AML-193 (cell line): ENCODE measurements around the gene UMODL1.

ENCODE experiments used
- DNase-seq, 2 experiments: peaks; one replicate each; lab custom pipeline; 2025; lab: John Stamatoyannopoulos, UW

The UMODL1 gene

GRCh38 chr21:42129300-42130266, 58.5 kb downstream of the UMODL1 start:
- no peak for DNase-seq

GRCh38 chr21:42130441-42130840, 59.3 kb downstream of the UMODL1 start:
- no peak for DNase-seq

DNA sequence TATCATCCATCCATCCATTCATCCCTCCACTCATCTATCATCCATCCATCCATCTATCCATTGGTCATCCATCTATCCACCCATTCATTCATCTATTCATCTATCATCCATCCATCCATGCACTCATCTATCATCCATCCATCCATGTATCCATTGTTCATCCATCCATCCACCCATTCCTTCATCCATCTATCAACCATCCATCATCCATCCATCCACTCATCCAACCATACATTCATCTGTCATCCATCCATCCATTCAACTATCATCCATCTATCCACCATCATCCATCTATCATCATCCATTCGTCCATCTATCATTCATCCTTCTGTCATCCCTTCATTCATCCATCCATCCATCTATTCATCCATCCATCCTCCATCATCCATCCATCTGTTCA, 61.1 kb downstream of the UMODL1 start:
- DNase-seq: no peak

- no peak for DNase-seq
These were observed 62.0 kb downstream of the UMODL1 start for GRCh38 chr21:42133131-42133530.

GRCh38 chr21:42135386-42136052, 64.4 kb downstream of the UMODL1 start:
- no peak for DNase-seq

DNA sequence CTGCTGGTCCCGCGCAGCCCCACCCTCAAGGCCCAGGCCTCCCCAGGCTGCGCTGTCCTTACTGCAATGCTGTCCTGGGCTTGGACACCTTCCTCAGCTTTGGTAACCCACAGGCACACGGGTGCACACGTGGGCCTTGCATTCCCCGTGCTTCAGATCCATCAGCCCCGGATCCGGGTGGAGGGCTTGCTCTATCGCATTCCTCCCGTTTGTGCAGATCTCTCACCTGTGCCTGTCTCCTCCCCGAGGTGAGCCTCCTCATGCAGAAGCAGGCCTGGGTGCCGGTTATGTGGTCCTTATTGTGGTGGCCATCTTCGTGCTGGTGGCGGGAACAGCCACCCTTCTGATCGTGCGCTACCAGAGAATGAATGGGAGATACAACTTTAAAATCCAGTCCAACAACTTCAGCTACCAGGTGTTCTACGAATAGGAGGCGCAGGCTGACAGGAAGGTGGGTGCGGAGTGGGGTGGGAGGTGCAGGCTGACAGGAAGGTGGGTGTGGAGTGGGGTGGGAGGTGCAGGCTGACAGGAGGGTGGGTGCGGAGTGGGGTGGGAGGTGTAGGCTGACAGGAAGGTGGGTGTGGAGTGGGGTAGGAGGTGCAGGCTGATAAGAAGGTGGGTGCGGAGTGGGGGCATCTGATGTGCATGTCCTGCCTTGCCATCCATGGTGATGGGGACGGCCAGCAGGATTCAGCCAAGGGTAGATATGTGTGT, 66.2 kb downstream of the UMODL1 start:
- no peak for DNase-seq

DNA sequence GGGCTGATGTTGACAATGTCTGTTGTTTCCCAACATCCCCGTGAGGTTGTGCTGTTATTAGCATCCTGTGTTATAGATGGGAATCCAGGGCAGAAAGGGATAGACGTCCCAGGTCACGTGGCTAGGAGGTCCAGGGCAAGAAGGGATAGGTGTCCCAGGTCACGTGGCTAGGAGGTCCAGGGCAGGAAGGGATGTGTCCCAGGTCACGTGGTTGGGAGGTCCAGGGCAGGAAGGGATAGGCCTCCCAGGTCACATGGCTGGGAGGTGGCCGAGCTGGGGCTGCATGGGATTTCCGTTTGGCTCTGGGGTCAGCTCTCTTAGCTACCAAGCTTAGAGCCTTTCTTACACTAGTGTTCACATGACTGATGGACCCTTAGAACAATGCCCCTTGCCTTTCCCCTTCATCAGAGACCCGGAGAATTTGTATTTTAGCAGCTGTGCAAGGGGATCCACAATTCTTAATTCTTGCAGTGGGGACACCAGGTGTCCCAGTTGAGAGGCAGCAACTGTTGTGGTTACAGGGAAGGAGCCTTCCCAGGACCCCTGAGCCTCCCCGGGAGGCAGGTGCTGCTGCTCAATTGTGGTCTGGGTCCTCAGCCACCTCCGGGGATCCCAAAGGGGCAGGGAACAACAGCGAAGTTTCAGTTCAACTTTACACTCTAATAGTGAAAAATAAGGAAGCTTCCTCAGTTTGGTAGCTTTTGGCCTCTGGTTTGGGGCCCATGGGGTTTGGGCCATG, 69.2 kb downstream of the UMODL1 start:
- no peak for DNase-seq

- DNase-seq: no peak
These were observed 70.5 kb downstream of the UMODL1 start for GRCh38 chr21:42141643-42142042.

DNA sequence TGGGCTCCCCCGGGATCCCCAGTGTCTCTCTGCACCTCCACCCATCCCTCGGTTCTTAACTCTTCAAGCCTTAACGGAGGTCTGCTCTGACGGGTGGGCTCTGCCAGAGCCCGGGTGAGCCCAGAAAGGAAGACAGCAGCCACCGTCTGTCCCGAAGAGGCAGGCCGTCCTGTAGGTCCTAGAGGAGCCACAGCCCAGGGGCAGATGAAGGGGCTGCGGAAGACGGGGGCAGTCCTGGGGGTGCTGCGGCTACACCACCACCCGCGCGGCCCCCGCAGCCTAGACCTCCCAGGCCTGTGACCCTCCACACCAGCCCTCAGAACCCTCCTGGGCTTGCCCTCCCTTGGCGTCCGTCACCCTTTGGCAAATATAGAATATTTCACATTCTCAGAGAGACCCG, 71.0 kb downstream of the UMODL1 start:
- DNase-seq: no peak

GRCh38 chr21:42142627-42143026, 71.5 kb downstream of the UMODL1 start:
- DNase-seq: no peak

GRCh38 chr21:42143111-42143510, 72.0 kb downstream of the UMODL1 start:
- DNase-seq: no peak

- no peak for DNase-seq
These were observed 73.1 kb downstream of the UMODL1 start for GRCh38 chr21:42144221-42144620.

GRCh38 chr21:42144679-42145568, 73.8 kb downstream of the UMODL1 start:
- DNase-seq: no peak

DNA sequence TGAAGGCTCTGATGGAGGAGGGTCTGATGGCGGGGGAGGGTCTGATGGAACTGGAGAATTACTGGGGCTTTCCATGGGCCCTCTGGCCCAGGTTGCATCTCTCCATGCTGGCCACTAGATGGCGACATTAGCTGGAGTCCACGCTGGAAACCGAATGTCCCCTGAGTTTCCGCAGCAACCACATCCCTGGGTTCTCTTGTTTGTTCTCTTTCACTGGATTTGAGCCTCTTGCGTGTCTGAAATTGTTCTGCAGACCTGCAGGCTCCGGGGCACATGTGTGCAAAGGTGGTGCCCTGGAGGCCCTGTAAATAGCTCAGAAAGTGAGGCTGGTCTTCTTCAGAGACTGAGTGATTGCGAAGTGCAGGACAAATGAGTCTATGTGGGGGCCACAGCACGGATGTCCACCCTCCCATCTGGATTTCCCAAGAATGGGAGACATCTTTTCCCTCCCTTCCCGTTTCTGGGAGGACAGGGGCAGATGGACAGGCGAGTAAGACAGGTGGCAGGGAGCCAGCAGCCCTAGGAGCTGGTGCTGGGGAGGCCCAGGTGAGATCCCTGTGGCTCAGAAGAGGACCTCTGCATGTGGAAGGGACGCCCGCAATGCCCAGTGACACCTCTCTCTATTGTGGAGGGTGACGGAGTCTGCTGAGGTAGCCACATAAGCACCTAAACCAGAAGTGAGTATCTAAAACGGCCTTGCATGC, 74.6 kb downstream of the UMODL1 start:
- peak; percentile 44 to 50 for DNase-seq

GRCh38 chr21:42146273-42146805, 75.2 kb downstream of the UMODL1 start:
- DNase-seq: no peak

DNA sequence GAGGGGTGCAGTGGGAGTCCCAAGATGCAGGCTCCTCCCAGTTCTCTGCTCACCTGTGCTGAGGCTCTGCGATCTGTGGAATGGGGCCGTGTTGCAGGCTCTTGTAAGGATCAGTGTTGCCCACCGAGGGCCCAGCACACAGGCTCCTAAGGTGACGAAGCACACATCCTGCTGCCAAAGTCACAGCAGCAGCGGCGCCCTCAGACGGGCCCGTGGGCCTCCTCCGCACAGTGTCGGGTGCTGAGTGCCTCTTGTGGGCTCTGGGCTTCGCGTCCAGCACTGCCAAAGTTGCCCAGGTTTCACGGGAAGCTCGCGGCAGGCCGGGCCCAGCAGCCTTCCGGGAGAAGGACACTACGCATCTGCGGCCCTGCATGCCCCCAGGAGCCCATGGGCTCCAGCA, 75.7 kb downstream of the UMODL1 start:
- DNase-seq: no peak

GRCh38 chr21:42147386-42148020, 76.4 kb downstream of the UMODL1 start:
- DNase-seq: no peak

DNA sequence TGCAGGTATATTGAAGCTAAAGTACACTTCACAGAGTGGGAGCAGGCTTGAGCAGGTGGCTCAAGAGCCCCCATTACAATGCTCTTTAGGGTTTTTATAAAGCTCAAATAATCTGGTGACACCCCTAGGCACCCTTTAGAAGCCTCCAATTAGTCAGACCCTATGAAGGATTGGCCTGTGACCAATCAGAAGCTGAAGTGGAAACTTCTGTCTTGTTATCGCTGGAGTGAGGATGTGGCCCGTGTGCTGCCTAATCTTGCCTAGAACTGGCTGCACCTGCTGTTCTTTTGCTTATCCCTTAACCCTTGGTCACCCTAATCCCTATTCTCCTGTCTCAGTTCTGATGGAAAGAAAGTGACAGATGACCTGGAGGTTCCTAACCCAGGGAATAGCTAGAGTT, 77.0 kb downstream of the UMODL1 start:
- DNase-seq: no peak

DNA sequence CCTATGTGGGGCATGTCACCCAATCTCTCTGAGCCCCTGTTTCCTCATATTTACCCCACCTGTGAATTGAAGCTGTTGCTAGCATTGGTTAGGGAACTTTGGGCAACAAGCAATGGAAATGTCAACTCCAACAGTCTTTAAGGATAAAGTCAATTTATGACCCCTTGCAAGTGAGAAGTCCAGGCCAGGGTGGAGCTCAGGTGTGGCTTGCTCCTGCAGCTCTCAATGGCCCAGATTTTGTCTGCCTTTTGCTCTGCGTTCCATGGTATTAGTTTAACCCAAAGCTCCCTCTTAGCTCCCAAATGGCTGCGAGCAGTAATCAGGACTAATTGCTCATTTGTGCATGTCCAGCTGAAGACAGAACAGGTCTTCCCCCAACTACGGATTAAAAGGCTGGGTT, 77.5 kb downstream of the UMODL1 start:
- DNase-seq: no peak
